GM12878 (cell line): Measurements from ENCODE around the gene HUS1. TPM values are rescaled to one million over a fixed set of nuclear protein-coding genes. Genes with fewer than 3 reads are reported as not detected.

Experiments
- ATAC-seq: fragments of 200-7000 bp; cut with Tn5 transposase; 3 replicates; pipeline ENCODE4 v1.9.1; 2020; ENCODE audit warnings: mild to moderate bottlenecking, moderate library complexity
- BruUV-seq: library from RNA; stranded (reverse); fragments of 400-500 nt; replicated peaks from 2 replicates; lab custom pipeline; 2021; lab: Mats Ljungman, UMichigan
- CTCF ChIA-PET: fragments of 300-600 bp; sonication (Branson Sonifier 250); formaldehyde crosslinking; extraction: SDS; loops from one replicate; lab custom pipeline; 2021; ENCODE audit warnings: inconsistent platforms; lab: Yijun Ruan, JAX
- POLR2A ChIA-PET: fragments of 350-600 bp; formaldehyde crosslinking; extraction: SDS; loops from one replicate; lab custom pipeline; 2021; ENCODE audit warnings: inconsistent platforms; lab: Charles Lee
- RAD21 ChIA-PET: fragments of 300-600 bp; sonication (Branson Sonifier 250); formaldehyde crosslinking; loops from one replicate; lab custom pipeline; 2023; ENCODE audit warnings: antibody characterized with exemption; ENCODE audit not compliant: unreplicated experiment; lab: Charles Lee
- SMC1A ChIA-PET: fragments of 300-600 bp; sonication (Branson Sonifier 250); formaldehyde crosslinking; loops from one replicate; lab custom pipeline; 2023; ENCODE audit not compliant: unreplicated experiment, uncharacterized antibody; lab: Charles Lee
- DNase-seq: peaks from one replicate; pipeline ENCODE4 v3.0.0-alpha.2; 2011; ENCODE audit warnings: low read depth, low spot score
- FAIRE-seq: peaks from 3 replicates; lab custom pipeline; 2011; peaks lifted over from hg19 to GRCh38; lab: Jason Lieb, UNC
- H2AFZ ChIP-seq: 2 replicates; pipeline ENCODE4 v1.6.0; 2011; ENCODE audit warnings: low read depth, low read length, control low read depth; ENCODE audit not compliant: control insufficient read depth
- H3K27ac ChIP-seq: 2 replicates; pipeline ENCODE4 v1.5.1; 2011; ENCODE audit warnings: control low read depth; ENCODE audit not compliant: control insufficient read depth, insufficient read depth
- H3K27me3 ChIP-seq, 2 experiments: replicated peaks in 1 of 2; 2 replicates each; pipeline versions ENCODE4 v1.6.0 to v1.6.1; 2011; ENCODE audit warnings: low read length in 1 of 2; ENCODE audit not compliant: control insufficient read depth in 2 of 2, insufficient read depth in 2 of 2
- H3K36me3 ChIP-seq, 2 experiments: 2 replicates each; pipeline ENCODE4 v1.5.1; 2011; ENCODE audit warnings: low read length in 1 of 2; ENCODE audit not compliant: control insufficient read depth in 2 of 2, insufficient read depth in 2 of 2
- H3K4me1 ChIP-seq: 2 replicates; pipeline ENCODE4 v1.6.1; 2011; ENCODE audit warnings: mild to moderate bottlenecking, low read length, moderate library complexity, mixed read lengths; ENCODE audit not compliant: control insufficient read depth, insufficient read depth
- H3K4me2 ChIP-seq: 2 replicates; pipeline ENCODE4 v1.6.0; 2011; ENCODE audit warnings: control low read depth; ENCODE audit not compliant: control insufficient read depth, insufficient read depth
- H3K4me3 ChIP-seq: fragments of 200-600 bp; sonication (generic); 2 replicates; pipeline ENCODE4 v1.5.1; 2016
- H3K79me2 ChIP-seq: 2 replicates; pipeline ENCODE4 v1.6.0; 2011; ENCODE audit warnings: low read length; ENCODE audit not compliant: control insufficient read depth, insufficient read depth
- H3K9ac ChIP-seq: 2 replicates; pipeline ENCODE4 v1.8.0; 2011; ENCODE audit warnings: low read length, control low read depth, mixed read lengths; ENCODE audit not compliant: control insufficient read depth, insufficient read depth
- H3K9me3 ChIP-seq: replicated peaks from 3 replicates; pipeline ENCODE4 v1.5.1; 2011; ENCODE audit warnings: mild to moderate bottlenecking, low read length; ENCODE audit not compliant: control insufficient read depth, insufficient read depth
- H4K20me1 ChIP-seq: 2 replicates; pipeline ENCODE4 v1.6.0; 2011; ENCODE audit not compliant: control insufficient read depth, insufficient read depth
- ATF7 ChIP-seq: fragments of 450-650 bp; IDR thresholded peaks from 2 replicates; pipeline ENCODE4 v1.6.1; 2016; ENCODE audit warnings: low read depth, mild to moderate bottlenecking
- RAD21 ChIP-seq: IDR thresholded peaks from 2 replicates; pipeline ENCODE4 v1.6.1; 2011; ENCODE audit warnings: mild to moderate bottlenecking, low read depth, low read length, moderate library complexity; ENCODE audit not compliant: insufficient read depth
- RB1 ChIP-seq: fragments of 450-650 bp; formaldehyde crosslinking; IDR thresholded peaks from 2 replicates; pipeline ENCODE4 v1.6.1; 2017; ENCODE audit warnings: mild to moderate bottlenecking, borderline replicate concordance
- RCOR1 ChIP-seq: conservative IDR thresholded peaks from 2 replicates; pipeline ENCODE4 v1.6.1; 2012; ENCODE audit warnings: low read depth, low read length, improper control_type of control experiment
- SMARCA5 ChIP-seq: fragments of 450-650 bp; IDR thresholded peaks from 2 replicates; pipeline ENCODE4 v1.6.1; 2017; ENCODE audit warnings: mild to moderate bottlenecking
- SREBF1 ChIP-seq: IDR thresholded peaks from 2 replicates; pipeline ENCODE4 v1.6.1; 2012; ENCODE audit warnings: mild to moderate bottlenecking, low read length
- SREBF2 ChIP-seq: IDR thresholded peaks from 2 replicates; pipeline ENCODE4 v1.6.1; 2012; ENCODE audit warnings: mild to moderate bottlenecking, low read length
- SUZ12 ChIP-seq: fragments of 200-600 bp; sonication (generic); IDR thresholded peaks from one replicate; pipeline ENCODE4 v1.6.1; 2018; ENCODE audit warnings: antibody characterized with exemption, mild to moderate bottlenecking; ENCODE audit not compliant: unreplicated experiment
- WGBS: methylation state at CpG from one replicate; pipeline ENCODE4 v1.1.6; 2016; ENCODE audit warnings: low lambda C conversion rate; ENCODE audit not compliant: insufficient replicate concordance, insufficient coverage; ENCODE audit errors: missing lambda C conversion rate; 5-methylcytosine and 5-hydroxymethylcytosine counted together
- in situ Hi-C: fragments of 300-500 bp; cut with MboI; formaldehyde crosslinking; loops from 9 replicates; pipeline ENCODE4 v1.14.3; 2018; ENCODE audit warnings: mixed read lengths
- intact Hi-C: fragments of 100-400 bp; cut with micrococcal nuclease; formaldehyde crosslinking; loops from one replicate; pipeline ENCODE4 v1.14.2; 2022; ENCODE audit not compliant: unreplicated experiment
- polyA plus RNA-seq, 11 experiments: library from polyadenylated mRNA; depleted of rRNA in 4 of 11; unstranded in 6 of 11; stranded (reverse) in 5 of 11; fragments of >200 nt; fragmentation: Nextera tagmentation in 4 of 11; fragmentation: Illumina TruSeq in 1 of 11; extraction: Ambion mirVana in 4 of 11; extraction: Trizol in 1 of 11; gene quantifications; 1 replicate in 1 of 11; 2 replicates in 10 of 11; pipeline versions ENCODE4 v1.2.1 to v1.2.3, GENCODE V29; 2011 to 2016; ENCODE audit warnings: inconsistent platforms in 2 of 11, missing spikeins in 2 of 11, low read depth in 1 of 11
- total RNA-seq, 4 experiments: library from RNA; depleted of rRNA in 3 of 4; stranded (reverse); fragments of >200 nt in 3 of 4; fragmentation: Illumina TruSeq in 1 of 4; extraction: Trizol in 1 of 4; gene quantifications; 2 replicates each; pipeline versions ENCODE4 v1.2.1 to v1.2.3, GENCODE V29; 2013 to 2021

HUS1 gene
- total and polyA plus RNA-seq, 10 of the 15 experiments (the other 5 are each of a cell fraction or from before 2014, with no cell fraction given), result 10.4 to 35.5 (median 22.6) TPM

GRCh38 chr7:47947355-47947749, 32.1 kb downstream of the HUS1 start:
- no peak for TF ChIP-seq SUZ12
- TF ChIP-seq RCOR1, result no peak
- TF ChIP-seq SREBF2, result no peak
- no peak for TF ChIP-seq RB1
- no peak for TF ChIP-seq RAD21
- TF ChIP-seq SMARCA5, result no peak
- no peak for TF ChIP-seq ATF7
- no peak for TF ChIP-seq SREBF1
- TF ChIP-seq, all 136 proteins: peak for 0

More at GRCh38 chr7:47947355-47947749, 32.1 kb downstream of the HUS1 start:
- Histone ChIP-seq H3K27ac (no peak overlapping the region), H3K4me3 (no peak overlapping the region), H3K4me2 (no peak overlapping the region), H3K27me3 (no peaks in the 10 kb centered on the region), H3K79me2 (no peaks in the 10 kb centered on the region), H3K36me3 (no peaks in the 10 kb centered on the region), H3K9ac (no peak overlapping the region), H3K4me1 (no peaks in the 10 kb centered on the region), H4K20me1 (no peaks in the 10 kb centered on the region), H2AFZ (no peak overlapping the region), H3K9me3 (no peaks in the 10 kb centered on the region)
- in situ Hi-C loops, result loop anchor here (25.0 kb wide), 1 partner anchor 1815 kb away; the partner anchor contains the start of gene VWC2
- intact Hi-C loops, result no loop called here
- CTCF ChIA-PET, result interaction anchor here (1.5 to 4.5 kb wide), 4 partner anchors 22 to 163 kb away, joined by 5 to 68 read pairs (median 23); no protein-coding TSS in a partner anchor
- POLR2A ChIA-PET, result no interaction called here
- no TSS peak for BruUV-seq
- 67% methylated on average over 7 of the region's 7 CpGs for WGBS
- FAIRE-seq (no peak), ATAC-seq (no peak), DNase-seq (no peak)
- RAD21 ChIA-PET, result no interaction called here
- SMC1A ChIA-PET, result interaction anchor here (1.2 to 1.8 kb wide), 3 partner anchors 8 to 21 kb away, joined by 3 to 6 read pairs (median 4); no protein-coding TSS in a partner anchor
